Trophoblast cell (in vitro differentiated cells and primary cell): ENCODE data around the gene DUSP9.

Experiments used
- DNase-seq, 2 donors: peaks; one replicate each; pipeline ENCODE4 v3.0.0-alpha.2; 2016
- H2AFZ ChIP-seq: 2 replicates; pipeline ENCODE4 v1.6.1; 2013; ENCODE audit warnings: low read length, moderate library complexity, mild to moderate bottlenecking; ENCODE audit not compliant: insufficient read depth, poor library complexity
- H2AK5ac ChIP-seq: 2 replicates; pipeline ENCODE4 v1.6.1; 2013; ENCODE audit warnings: mild to moderate bottlenecking, low read length
- H2BK120ac ChIP-seq: 2 replicates; pipeline ENCODE4 v1.6.1; 2013; ENCODE audit warnings: low read length, mild to moderate bottlenecking, moderate library complexity; ENCODE audit not compliant: insufficient read depth, poor library complexity
- H2BK12ac ChIP-seq: 2 replicates; pipeline ENCODE4 v1.6.1; 2013; ENCODE audit warnings: mild to moderate bottlenecking, low read length, moderate library complexity
- H2BK5ac ChIP-seq: 2 replicates; pipeline ENCODE4 v1.6.1; 2013; ENCODE audit warnings: low read length, low read depth, moderate library complexity, mild to moderate bottlenecking; ENCODE audit not compliant: poor library complexity
- H3K14ac ChIP-seq: 2 replicates; pipeline ENCODE4 v1.6.1; 2013; ENCODE audit warnings: mild to moderate bottlenecking, low read length
- H3K18ac ChIP-seq: 2 replicates; pipeline ENCODE4 v1.6.1; 2013; ENCODE audit warnings: mild to moderate bottlenecking, low read length
- H3K23ac ChIP-seq: 2 replicates; pipeline ENCODE4 v1.6.1; 2013; ENCODE audit warnings: low read length
- H3K27ac ChIP-seq: 2 replicates; pipeline ENCODE4 v1.5.1; 2013; ENCODE audit warnings: low read depth, mild to moderate bottlenecking, inconsistent platforms, low read length, moderate library complexity
- H3K27me3 ChIP-seq: 2 replicates; pipeline ENCODE4 v1.6.1; 2013; ENCODE audit warnings: inconsistent platforms, mild to moderate bottlenecking, low read length, moderate library complexity; ENCODE audit not compliant: insufficient read depth
- H3K36me3 ChIP-seq, 2 experiments: 1 replicate in 1 of 2; 2 replicates in 1 of 2; pipeline ENCODE4 v1.6.1; 2013; ENCODE audit warnings: low read length in 2 of 2, mild to moderate bottlenecking in 2 of 2, moderate library complexity in 1 of 2; ENCODE audit not compliant: insufficient read depth in 2 of 2, control insufficient read depth in 1 of 2
- H3K4ac ChIP-seq: 2 replicates; pipeline ENCODE4 v1.6.1; 2013; ENCODE audit warnings: low read depth, mild to moderate bottlenecking, low read length, moderate library complexity
- H3K4me1 ChIP-seq, 2 experiments: 1 replicate in 1 of 2; 2 replicates in 1 of 2; pipeline ENCODE4 v1.6.1; 2013; ENCODE audit warnings: low read length in 2 of 2, mild to moderate bottlenecking in 2 of 2, moderate library complexity in 1 of 2; ENCODE audit not compliant: insufficient read depth in 2 of 2, control insufficient read depth in 1 of 2
- H3K4me2 ChIP-seq: 2 replicates; pipeline ENCODE4 v1.6.1; 2013; ENCODE audit warnings: inconsistent platforms, mild to moderate bottlenecking, low read length, moderate library complexity
- H3K4me3 ChIP-seq: 2 replicates; pipeline ENCODE4 v1.5.1; 2013; ENCODE audit warnings: mild to moderate bottlenecking, low read depth, low read length, inconsistent platforms
- H3K79me1 ChIP-seq: one replicate; pipeline ENCODE4 v1.6.1; 2013; ENCODE audit warnings: low read length
- H3K79me2 ChIP-seq: 2 replicates; pipeline ENCODE4 v1.6.1; 2013; ENCODE audit warnings: low read length, mild to moderate bottlenecking; ENCODE audit not compliant: control insufficient read depth, insufficient read depth, poor library complexity
- H3K9ac ChIP-seq: 2 replicates; pipeline ENCODE4 v1.6.1; 2013; ENCODE audit warnings: mild to moderate bottlenecking, low read length
- H3K9me3 ChIP-seq: 2 replicates; pipeline ENCODE4 v1.6.1; 2013; ENCODE audit warnings: low read depth, mild to moderate bottlenecking, control low read depth, inconsistent platforms, low read length; ENCODE audit not compliant: insufficient read depth
- H4K12ac ChIP-seq: 2 replicates; pipeline ENCODE4 v1.6.1; 2013; ENCODE audit warnings: low read depth, mild to moderate bottlenecking, low read length, moderate library complexity
- H4K8ac ChIP-seq: 2 replicates; pipeline ENCODE4 v1.6.1; 2013; ENCODE audit warnings: low read depth, mild to moderate bottlenecking, low read length, moderate library complexity
- H4K91ac ChIP-seq: one replicate; pipeline ENCODE4 v1.6.1; 2013; ENCODE audit warnings: low read depth, mild to moderate bottlenecking, low read length, moderate library complexity
- WGBS: extraction: QIAGEN DNeasy Blood & Tissue Kit; methylation state at CpG from one replicate; pipeline ENCODE4 v1.1.7; 2013; ENCODE audit warnings: missing lambda C conversion rate; ENCODE audit not compliant: insufficient read length, insufficient coverage; ENCODE audit errors: extremely low coverage; 5-methylcytosine and 5-hydroxymethylcytosine counted together

DUSP9 gene

DNA sequence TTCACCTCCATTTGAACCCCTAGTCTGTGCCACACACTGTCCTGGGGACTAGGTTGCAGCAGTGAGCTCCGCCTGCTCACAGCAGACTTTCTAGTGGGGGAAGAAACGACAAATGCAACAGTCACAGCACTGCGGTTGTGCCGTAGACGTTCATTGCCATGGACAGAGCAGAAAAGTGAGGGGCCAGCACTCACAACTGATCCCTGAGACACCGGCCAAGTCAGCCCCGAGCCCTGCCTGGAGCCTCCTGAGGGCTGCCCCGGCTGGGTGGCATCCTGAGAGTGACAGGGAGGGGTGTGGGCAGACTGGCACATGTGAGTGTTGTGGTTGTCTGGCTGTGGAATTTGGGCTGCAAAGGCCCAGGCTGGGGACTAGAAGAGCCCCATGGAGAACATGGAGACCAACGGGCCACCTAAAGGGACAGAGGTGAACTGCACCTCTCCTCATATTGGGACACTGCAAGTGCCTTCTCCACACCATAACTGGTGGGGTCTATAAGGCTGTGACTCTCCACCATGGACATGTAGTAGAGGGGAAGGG, 4.6 kb downstream of the DUSP9 start:
- H3K79me1 ChIP-seq = no peaks in the 10 kb centered on the region
- no peak overlapping the region for H3K4ac ChIP-seq
- H3K18ac ChIP-seq = no peak overlapping the region
- no peak overlapping the region for H3K4me2 ChIP-seq
- DNase-seq = peak in 1 of 2 donors; percentile 56
- no peak overlapping the region for H4K12ac ChIP-seq
- no peak overlapping the region for H3K23ac ChIP-seq
- H3K14ac ChIP-seq = no peak overlapping the region
- H2BK12ac ChIP-seq = no peak overlapping the region
- no peak overlapping the region for H4K91ac ChIP-seq
- H3K9ac ChIP-seq = no peak overlapping the region
- no peaks in the 10 kb centered on the region for H3K79me2 ChIP-seq
- H2BK120ac ChIP-seq = no peak overlapping the region
- no peak overlapping the region for H2AFZ ChIP-seq
- no CpG with 5 or more reads among the region's 9 CpGs for WGBS
- no peak overlapping the region for H2AK5ac ChIP-seq
- H3K27me3 ChIP-seq = peaks cover 15% of the 10 kb centered on the region
- no peak overlapping the region for H3K27ac ChIP-seq
- H3K4me1 ChIP-seq = peaks cover 4% of the 10 kb centered on the region in 2 experiments
- H4K8ac ChIP-seq = no peak overlapping the region
- H3K36me3 ChIP-seq = no peaks in the 10 kb centered on the region
- peaks cover 2% of the 10 kb centered on the region for H3K9me3 ChIP-seq
- H2BK5ac ChIP-seq = no peak overlapping the region
- H3K4me3 ChIP-seq = no peak overlapping the region

DNA sequence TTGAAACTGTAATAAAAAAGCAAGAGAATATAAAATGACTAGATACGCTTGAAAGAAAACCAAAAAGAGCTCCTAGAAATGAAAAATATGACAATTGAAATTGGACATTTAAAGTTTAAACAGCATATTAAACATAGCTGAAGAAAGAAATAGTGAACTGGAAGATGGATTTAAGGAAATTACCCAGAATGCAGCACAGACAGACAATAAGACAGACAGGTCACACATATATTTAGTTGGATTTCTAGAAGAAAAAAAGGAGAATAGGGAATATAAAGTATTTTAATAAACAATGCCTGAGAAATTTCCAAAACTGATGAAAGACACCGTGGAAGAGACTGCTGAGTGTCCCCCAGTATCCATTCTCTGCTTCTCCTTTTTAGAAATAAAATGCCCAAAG, 6.6 kb downstream of the DUSP9 start:
- Histone ChIP-seq H3K4me2 (no peak overlapping the region), H4K8ac (no peak overlapping the region), H2AK5ac (no peak overlapping the region), H2BK12ac (no peak overlapping the region), H2BK5ac (no peak overlapping the region), H3K4me1 (no peaks in the 10 kb centered on the region), H3K79me2 (no peaks in the 10 kb centered on the region), H3K79me1 (no peaks in the 10 kb centered on the region), H3K9ac (no peak overlapping the region), H3K18ac (no peak overlapping the region), H3K4ac (no peak overlapping the region), H3K4me3 (no peak overlapping the region), H3K27ac (no peak overlapping the region), H3K9me3 (no peaks in the 10 kb centered on the region), H4K12ac (no peak overlapping the region), H3K27me3 (peaks cover 3% of the 10 kb centered on the region), H2AFZ (no peak overlapping the region), H2BK120ac (no peak overlapping the region), H3K23ac (no peak overlapping the region), H3K36me3 (no peaks in the 10 kb centered on the region), H4K91ac (no peak overlapping the region), H3K14ac (no peak overlapping the region)
- WGBS = no CpG with 5 or more reads among the region's 2 CpGs
- no peak for DNase-seq

DNA sequence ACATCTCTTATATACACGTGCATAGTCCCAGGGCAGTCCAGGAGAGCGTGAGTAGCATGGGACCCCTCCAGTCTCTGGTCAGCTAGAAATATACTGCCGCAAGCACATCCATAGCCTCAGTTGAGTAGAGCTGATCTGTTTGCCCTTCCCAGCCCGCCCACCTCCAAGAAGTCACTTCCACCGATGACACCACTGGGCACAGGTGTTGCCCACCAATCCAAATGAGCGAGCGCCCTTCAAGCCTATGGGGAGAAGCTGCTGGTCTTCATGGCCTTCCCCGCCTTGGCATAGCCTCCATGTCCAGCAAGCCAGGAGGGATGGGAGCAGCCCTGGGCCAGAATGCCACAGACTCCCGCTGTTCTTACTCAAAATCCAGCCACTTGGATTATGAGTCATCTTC, 10.2 kb downstream of the DUSP9 start:
- no peak for DNase-seq
- WGBS = no CpG with 5 or more reads among the region's 9 CpGs
- Histone ChIP-seq H3K9me3 (no peaks in the 10 kb centered on the region), H2BK12ac (no peak overlapping the region), H4K12ac (no peak overlapping the region), H3K79me1 (no peaks in the 10 kb centered on the region), H3K4me3 (no peak overlapping the region), H2AK5ac (no peak overlapping the region), H3K36me3 (no peaks in the 10 kb centered on the region), H2BK120ac (no peak overlapping the region), H4K91ac (no peak overlapping the region), H2AFZ (no peak overlapping the region), H3K27ac (no peak overlapping the region), H2BK5ac (no peak overlapping the region), H3K18ac (no peak overlapping the region), H3K4me1 (no peaks in the 10 kb centered on the region), H3K9ac (no peak overlapping the region), H3K79me2 (no peaks in the 10 kb centered on the region), H3K4ac (no peak overlapping the region), H3K4me2 (no peak overlapping the region), H3K27me3 (no peaks in the 10 kb centered on the region), H3K23ac (no peak overlapping the region), H3K14ac (no peak overlapping the region), H4K8ac (no peak overlapping the region)

DNA sequence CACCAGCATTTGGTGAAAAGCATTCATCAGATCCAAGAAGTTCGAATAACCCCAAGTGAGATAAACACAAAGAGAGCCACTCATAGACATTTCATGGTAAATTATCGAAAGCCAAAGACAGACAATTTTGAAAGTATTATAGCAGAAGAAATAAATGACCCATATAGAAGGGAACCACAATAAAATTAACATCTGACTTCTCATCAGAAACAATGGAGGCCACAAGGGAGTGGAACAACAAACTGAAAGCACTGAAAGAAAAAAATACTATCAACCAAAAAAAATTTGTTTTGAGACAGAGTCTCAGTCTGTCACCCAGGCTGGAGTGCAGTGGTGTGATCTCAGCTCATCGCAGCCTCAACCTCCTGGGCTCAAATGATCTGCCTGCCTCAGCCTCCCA, 12.3 kb downstream of the DUSP9 start:
- Histone ChIP-seq H3K4ac (no peak overlapping the region), H3K79me1 (no peaks in the 10 kb centered on the region), H2BK120ac (no peak overlapping the region), H4K91ac (no peak overlapping the region), H3K23ac (no peak overlapping the region), H2BK5ac (no peak overlapping the region), H3K36me3 (no peaks in the 10 kb centered on the region), H2BK12ac (no peak overlapping the region), H3K14ac (no peak overlapping the region), H3K18ac (no peak overlapping the region), H3K27ac (no peak overlapping the region), H2AK5ac (no peak overlapping the region), H3K9ac (no peak overlapping the region), H3K4me2 (no peak overlapping the region), H4K8ac (no peak overlapping the region), H3K79me2 (no peaks in the 10 kb centered on the region), H4K12ac (no peak overlapping the region), H3K27me3 (no peaks in the 10 kb centered on the region), H3K9me3 (no peaks in the 10 kb centered on the region), H3K4me1 (no peaks in the 10 kb centered on the region), H2AFZ (no peak overlapping the region), H3K4me3 (no peak overlapping the region)
- no CpG with 5 or more reads among the region's 3 CpGs for WGBS
- DNase-seq = no peak
